Measurements from ENCODE around the gene UROD. TPM values are rescaled to one million over a fixed set of nuclear protein-coding genes. Genes with fewer than 3 reads are reported as not detected.
"Not testable (repeated sequence)": the region's sequence is repeated elsewhere in the genome, so short reads cannot be mapped to it uniquely, and the experiment has no call there.

UROD gene
- 290 TPM for total RNA-seq

- DNase-seq (ENCODE audit: low read depth in 2 of 3, low spot score in 2 of 3), result peak; percentile 73 to 97 (median 96)
These were observed at the start of gene UROD for GRCh38 chr1:45011837-45012638. Gene UROD (plus strand): TSS chr1:45012254. CDS start chr1:45012266, 12 bp downstream.

- DNase-seq (ENCODE audit: low read depth in 2 of 3, low spot score in 2 of 3), result no peak
These were observed 49.3 kb upstream of the UROD start for GRCh38 chr1:44962729-44963128.

DNA sequence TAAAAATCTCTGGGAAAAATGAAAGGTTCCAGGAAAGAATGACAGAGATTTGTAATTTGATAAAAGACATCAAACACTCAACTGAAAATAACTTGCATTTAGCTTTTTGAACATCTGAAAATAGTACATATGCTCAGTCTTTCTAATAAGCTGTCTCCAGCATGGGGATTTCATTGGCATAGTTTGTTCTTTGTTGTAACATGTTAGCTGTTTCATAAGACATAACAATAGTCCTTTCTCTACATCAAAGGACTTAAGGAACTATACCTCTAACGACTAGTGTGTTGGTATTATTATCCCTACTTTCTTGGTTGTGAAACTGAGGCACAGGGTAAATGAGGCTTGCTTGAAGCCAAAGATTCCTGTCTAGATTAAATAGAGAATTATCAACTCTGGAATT is 47.7 kb upstream of the UROD start:
- DNase-seq (ENCODE audit: low read depth in 2 of 3, low spot score in 2 of 3), result no peak

DNA sequence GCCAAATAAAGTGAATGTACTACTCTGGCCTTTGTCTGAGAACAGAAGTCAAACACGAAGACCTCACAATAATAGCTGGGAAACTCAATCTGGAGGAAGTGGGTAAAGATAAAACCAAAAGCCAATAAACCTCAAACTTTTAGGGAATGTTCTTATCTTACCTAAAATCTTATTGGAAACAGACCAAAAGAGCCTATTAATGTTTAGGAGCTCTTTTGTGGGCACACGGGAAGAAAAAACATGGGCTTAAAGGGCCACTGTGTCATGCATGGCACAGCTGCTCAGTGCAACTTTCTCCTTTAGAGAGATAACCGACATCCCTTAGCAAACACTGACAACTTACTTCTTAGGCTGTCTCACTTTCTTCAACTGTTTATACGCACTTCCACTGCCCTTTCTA is 41.7 kb upstream of the UROD start:
- DNase-seq (ENCODE audit: low read depth in 2 of 3, low spot score in 2 of 3), result no peak

- DNase-seq (ENCODE audit: low read depth in 2 of 3, low spot score in 2 of 3), result no peak
These were observed 38.4 kb upstream of the UROD start for GRCh38 chr1:44973645-44974044.

GRCh38 chr1:44976252-44976651 is 35.8 kb upstream of the UROD start:
- DNase-seq (ENCODE audit: low read depth in 2 of 3, low spot score in 2 of 3), result no peak

GRCh38 chr1:44977372-44977771 is 34.7 kb upstream of the UROD start:
- not testable (repeated sequence) for DNase-seq (ENCODE audit: low read depth in 2 of 3, low spot score in 2 of 3)

GRCh38 chr1:44985747-44986359 is 26.2 kb upstream of the UROD start:
- DNase-seq (ENCODE audit: low read depth in 2 of 3, low spot score in 2 of 3), result no peak

DNA sequence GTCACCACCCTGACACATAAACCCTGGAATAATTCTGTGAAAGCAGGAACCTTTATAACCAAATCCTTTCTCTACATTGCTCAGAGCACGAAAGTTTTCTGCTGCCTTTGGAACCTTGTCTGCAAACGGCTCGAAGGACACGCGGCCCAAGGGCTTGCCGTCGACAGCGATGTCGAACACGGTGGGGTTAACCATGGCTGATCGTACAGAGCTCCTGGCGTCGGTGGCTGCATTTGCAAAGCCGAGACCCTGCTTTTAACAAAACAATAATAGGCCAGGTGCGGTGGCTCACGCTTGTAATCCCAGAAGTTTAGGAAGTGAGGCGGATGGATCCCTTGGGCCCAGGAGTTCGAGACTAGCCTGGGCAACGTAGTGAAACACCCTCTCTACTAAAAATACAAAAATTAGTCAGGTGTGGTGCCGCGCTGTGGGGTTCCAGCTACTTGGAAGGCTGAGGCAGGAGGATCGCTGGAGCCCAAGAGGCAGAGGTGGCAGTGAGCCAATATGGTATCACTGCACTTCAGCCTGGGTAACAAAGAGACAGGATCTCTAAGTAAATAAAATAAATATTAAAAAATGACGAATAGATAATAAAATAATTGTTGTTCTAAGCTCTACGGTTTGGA is 23.4 kb upstream of the UROD start:
- no peak for DNase-seq (ENCODE audit: low read depth in 2 of 3, low spot score in 2 of 3)

DNA sequence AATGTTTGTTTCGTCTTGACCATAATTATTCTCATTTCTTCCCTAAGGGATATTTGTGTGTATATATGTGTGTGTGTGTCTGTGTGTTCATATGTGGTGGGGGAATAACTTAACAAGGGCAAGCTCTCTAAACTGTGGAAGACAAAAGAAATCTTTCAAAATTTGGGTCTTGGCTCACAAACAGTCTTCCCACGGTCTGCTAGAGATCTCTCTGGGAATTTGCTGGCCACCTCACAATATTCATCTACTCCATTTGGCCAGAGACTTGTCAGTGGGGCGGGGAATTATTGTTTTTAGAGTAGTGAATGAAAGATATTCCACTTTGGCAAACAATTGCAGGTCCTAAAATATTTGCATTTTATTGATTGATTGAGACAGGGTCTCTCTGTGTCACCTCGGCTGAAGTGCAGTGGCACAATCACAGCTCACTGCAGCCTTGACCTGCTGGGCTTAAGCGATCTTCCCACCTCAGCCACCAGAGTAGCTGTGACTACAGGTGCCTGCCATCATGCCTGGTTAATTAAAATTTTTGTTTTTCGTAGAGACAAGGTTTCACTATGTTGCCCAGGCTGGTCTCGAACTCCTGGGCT is 17.6 kb upstream of the UROD start:
- DNase-seq (ENCODE audit: low read depth in 2 of 3, low spot score in 2 of 3), result no peak

DNA sequence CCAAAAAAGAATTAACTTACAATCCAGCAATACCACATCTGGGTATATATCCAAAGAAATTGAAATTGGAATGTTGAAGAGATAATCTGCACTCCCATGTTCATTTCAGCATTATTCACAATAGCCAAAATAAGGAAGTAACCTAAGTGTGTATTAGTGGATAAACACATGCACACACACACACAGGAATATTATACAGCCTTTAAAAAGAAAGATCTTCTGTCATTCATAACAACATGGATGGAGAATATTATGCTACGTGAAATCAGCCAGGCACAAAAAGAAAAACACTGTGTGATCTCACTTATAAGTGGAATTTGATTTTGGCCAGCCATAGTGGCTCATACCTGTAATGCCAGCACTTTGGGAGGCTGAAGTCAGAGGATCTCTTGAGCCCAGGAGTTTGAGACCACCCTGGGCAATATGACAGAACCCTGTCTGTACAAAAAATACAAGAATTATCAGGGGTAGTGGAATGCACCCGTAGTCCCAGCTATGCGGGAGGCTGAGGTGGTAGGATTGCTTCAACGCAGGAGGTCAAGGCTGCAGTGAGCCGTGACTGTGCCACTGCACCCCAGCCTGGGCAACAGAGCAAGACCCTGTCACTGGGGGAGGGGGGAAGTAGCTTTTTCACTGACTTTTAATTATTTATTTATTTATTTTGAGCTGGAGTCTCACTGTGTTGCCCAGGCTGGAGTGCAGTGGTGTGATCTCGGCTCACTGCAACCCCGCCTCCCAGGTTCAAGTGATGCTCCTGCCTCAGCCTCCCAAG is 16.4 kb upstream of the UROD start:
- DNase-seq (ENCODE audit: low read depth in 2 of 3, low spot score in 2 of 3), result no peak

DNA sequence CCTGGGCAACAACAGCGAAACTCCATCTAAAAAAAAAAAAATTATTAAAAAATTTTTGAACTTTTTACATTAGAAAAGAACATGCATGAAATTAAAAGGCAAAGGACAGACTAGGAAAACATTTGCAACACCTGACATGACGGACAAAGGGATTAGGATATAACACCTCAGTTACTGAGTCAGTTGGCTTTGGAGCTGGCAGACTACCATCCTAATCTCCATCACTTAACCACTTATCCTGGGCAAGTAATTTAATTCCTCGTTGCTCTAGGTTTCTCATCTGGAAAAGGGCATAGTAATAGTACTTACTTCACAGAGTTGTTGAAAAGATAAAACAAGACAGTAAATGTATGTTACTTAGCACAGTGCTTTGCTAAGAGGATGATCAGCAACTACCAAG is 12.8 kb upstream of the UROD start:
- no peak for DNase-seq (ENCODE audit: low read depth in 2 of 3, low spot score in 2 of 3)

DNA sequence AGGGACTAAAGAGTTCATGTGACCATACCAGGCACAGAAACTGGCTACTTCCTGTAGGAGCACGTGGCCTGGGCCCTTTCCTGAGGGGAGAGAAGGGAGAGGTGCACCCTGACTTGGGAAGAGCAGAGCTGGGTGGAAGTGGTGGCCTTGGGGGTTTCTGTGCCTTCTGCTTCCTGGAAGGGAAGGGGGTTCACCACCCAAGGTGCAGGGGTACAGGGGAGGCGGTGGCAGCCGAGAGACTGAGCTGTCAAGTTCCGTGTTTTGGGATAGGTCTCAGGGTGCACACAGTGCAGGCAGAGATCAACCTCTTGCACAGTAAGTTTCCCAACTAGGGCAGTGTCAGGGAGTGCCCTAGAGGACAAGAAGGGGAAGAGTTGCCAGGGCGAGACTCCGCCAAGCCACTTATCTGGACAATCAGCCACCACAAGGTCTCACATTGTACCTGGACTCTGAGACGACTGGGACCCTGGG is 11.0 kb upstream of the UROD start:
- no peak for DNase-seq (ENCODE audit: low read depth in 2 of 3, low spot score in 2 of 3)

DNA sequence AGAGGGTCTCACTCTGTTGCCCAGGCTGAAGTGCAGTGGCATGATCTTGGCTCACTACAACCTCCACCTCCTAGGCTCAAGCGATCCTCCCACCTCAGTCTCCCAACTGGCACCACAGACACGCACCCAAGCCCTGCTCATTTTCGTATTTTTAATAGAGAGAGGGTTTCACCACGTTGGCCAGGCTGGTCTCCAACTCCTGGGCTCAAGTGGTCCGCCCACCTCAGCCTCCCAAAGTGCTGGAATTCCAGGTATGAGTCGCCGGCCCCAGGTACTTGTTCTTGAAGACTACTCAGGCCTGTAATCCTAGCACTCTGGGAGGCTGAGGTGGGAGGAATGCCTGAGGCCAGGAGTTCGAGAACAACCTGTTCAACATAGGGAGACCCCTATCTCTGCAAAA is 10.5 kb upstream of the UROD start:
- not testable (repeated sequence) for DNase-seq (ENCODE audit: low read depth in 2 of 3, low spot score in 2 of 3)

- DNase-seq (ENCODE audit: low read depth in 2 of 3, low spot score in 2 of 3), result no peak
These were observed 9.1 kb upstream of the UROD start for GRCh38 chr1:45002650-45003645.

DNA sequence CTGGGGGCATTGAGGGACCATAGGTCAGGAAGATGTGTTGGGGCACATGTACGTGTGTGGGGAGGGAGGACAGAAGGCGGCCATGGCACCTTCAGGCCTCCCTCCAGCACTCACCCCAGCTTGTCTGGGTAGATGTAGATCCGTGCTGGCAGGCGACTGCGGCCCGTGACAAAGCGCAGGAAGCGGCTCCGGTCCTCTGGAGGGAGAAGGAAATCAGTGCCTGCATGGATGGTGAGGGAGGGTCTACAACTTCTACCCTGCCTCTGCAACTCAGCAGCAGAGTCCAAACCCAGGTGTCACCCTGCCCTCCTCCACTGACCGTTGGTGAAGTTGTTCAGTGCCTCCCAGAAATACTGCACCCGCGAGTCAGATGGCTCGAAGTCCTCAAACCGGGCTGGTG is 8.3 kb upstream of the UROD start:
- no peak for DNase-seq (ENCODE audit: low read depth in 2 of 3, low spot score in 2 of 3)

GRCh38 chr1:45004281-45004920 is 7.7 kb upstream of the UROD start:
- no peak for DNase-seq (ENCODE audit: low read depth in 2 of 3, low spot score in 2 of 3)

GRCh38 chr1:45005761-45006160 is 6.3 kb upstream of the UROD start:
- no peak for DNase-seq (ENCODE audit: low read depth in 2 of 3, low spot score in 2 of 3)

- no peak for DNase-seq (ENCODE audit: low read depth in 2 of 3, low spot score in 2 of 3)
These were observed 4.7 kb upstream of the UROD start for GRCh38 chr1:45007311-45007710.
